Right lobe of liver (tissue), 6 donors: ENCODE results near the gene LRRC59. TPM values are rescaled to one million over a fixed set of nuclear protein-coding genes. Genes with fewer than 3 reads are reported as not detected.

Experiments
- ATAC-seq, 4 donors: fragments of 200-7000 bp; cut with Tn5 transposase; one replicate each; pipeline ENCODE4 v1.9.1; 2020; ENCODE audit warnings: mild to moderate bottlenecking in 4 of 4, moderate library complexity in 4 of 4
- DNase-seq, 3 donors: peaks; one replicate each; pipeline ENCODE4 v3.0.0-alpha.2; 2020
- H3K27ac ChIP-seq, 3 donors: fragments of 200-600 bp; one replicate each; pipeline ENCODE4 v1.8.0; 2022
- H3K27me3 ChIP-seq, 2 donors: fragments of 200-600 bp; one replicate each; pipeline ENCODE4 v1.8.0; 2022
- H3K36me3 ChIP-seq, 4 donors: fragments of 200-600 bp; sonication (generic) in 1 of 4; one replicate each; pipeline versions ENCODE4 v1.5.1 to v1.8.0; 2017 to 2022; ENCODE audit warnings: control low read depth in 1 of 4
- H3K4me1 ChIP-seq, 4 donors: fragments of 200-600 bp; sonication (generic) in 1 of 4; one replicate each; pipeline versions ENCODE4 v1.5.1 to v1.8.0; 2017 to 2022; ENCODE audit warnings: control low read depth in 1 of 4
- H3K4me3 ChIP-seq, 3 donors: fragments of 200-600 bp; one replicate each; pipeline ENCODE4 v1.8.0; 2022
- H3K9me3 ChIP-seq, 4 donors: fragments of 200-600 bp; sonication (generic) in 1 of 4; one replicate each; pipeline versions ENCODE4 v1.5.1 to v1.8.0; 2017 to 2022; ENCODE audit warnings: control low read depth in 1 of 4
- CTCF ChIP-seq, 4 donors: fragments of 200-600 bp in 3 of 4; fragments of 450-650 bp in 1 of 4; IDR thresholded peaks; one replicate each; pipeline versions ENCODE4 v1.5.1 to v1.8.0; 2016 to 2022; ENCODE audit warnings: antibody characterized with exemption in 4 of 4, mild to moderate bottlenecking in 2 of 4
- POLR2A ChIP-seq: fragments of 450-650 bp; IDR thresholded peaks from one replicate; pipeline ENCODE4 v1.6.1; 2017; ENCODE audit warnings: antibody characterized with exemption, mild to moderate bottlenecking
- WGBS: methylation state at CpG from one replicate; pipeline ENCODE4 v1.1.6; 2018; ENCODE audit warnings: low coverage, low lambda C conversion rate; ENCODE audit not compliant: insufficient coverage; ENCODE audit errors: missing lambda C conversion rate; 5-methylcytosine and 5-hydroxymethylcytosine counted together
- intact Hi-C, 2 donors: fragments of 100-400 bp; cut with DNase I; formaldehyde crosslinking; loops; one replicate each; pipeline versions ENCODE4 v1.11.2 to v1.14.1; 2022
- small RNA-seq, 2 experiments: library from RNA; depleted of rRNA; stranded (forward); fragments of <200 nt; gene quantifications; one replicate each; pipeline ENCODE3, GENCODE V24; 2016
- total RNA-seq, 6 experiments: library from RNA; depleted of rRNA in 2 of 6; stranded (reverse); fragments of >200 nt in 2 of 6; fragmentation: NEBNext Ultra II Directional in 3 of 6; extraction: Animal tissue kit (Norgen Biotek cat#: 25700) in 3 of 6; gene quantifications; one replicate each; pipeline versions ENCODE4 v1.1.0 to v1.2.4, GENCODE V29; 2016 to 2023
- donor health status: DM: no; HTN: yes; CAD: no.
- donor health status: DM: no; HTN: no; CAD: no.
- donor health status: DM: no; HTN: no; CAD: no.
- donor health status: DM: no; HTN: yes; CAD: no.
- donor health status: DM: no; HTN: yes; CAD: no.

LRRC59 gene
- total RNA-seq, 6 experiments from 2014 or later, result 36.0 to 125 (median 64.0) TPM

GRCh38 chr17:50332196-50332595 is 65.1 kb downstream of the LRRC59 start:
- H3K4me1 ChIP-seq, result no peaks in the 10 kb centered on the region
- no peak overlapping the region for H3K27ac ChIP-seq
- intact Hi-C loops, result no loop called here
- no peaks in the 10 kb centered on the region for H3K9me3 ChIP-seq
- DNase-seq, result no peak
- H3K36me3 ChIP-seq, result no peaks in the 10 kb centered on the region
- H3K27me3 ChIP-seq, result no peaks in the 10 kb centered on the region
- 19% methylated on average over 2 of the region's 6 CpGs for WGBS
- H3K4me3 ChIP-seq, result no peak overlapping the region
- ATAC-seq, result no peak
- TF ChIP-seq CTCF (IDR thresholded peaks at IDR 0.05), result no peak
- TF ChIP-seq POLR2A, result no peak

Small RNAs within 50 kb of the gene (small RNA-seq; reads per million reads assigned to genes)
- 0 reads per million in 2 experiments for gene RF00019

Other genes starting within 250 kb of the LRRC59 start
- 10 to 100 TPM in 5 of 6 experiments, 1 to 10 TPM in 1; 9.9 to 18.1 (median 12.0) TPM for gene PPP1R9B, start 246.8 kb downstream of the LRRC59 start, total RNA-seq
- 1 to 10 TPM in 4 of 6 experiments, under 1 TPM in 2; 0.48 to 2.8 (median 1.6) TPM for gene SGCA, start 231.5 kb downstream of the LRRC59 start, total RNA-seq
- gene COL1A1, start 195.9 kb downstream of the LRRC59 start, total RNA-seq, result 100 to 1,000 TPM in 1 of 6 experiments, 10 to 100 TPM in 4, 1 to 10 TPM in 1; 9.3 to 109 (median 34.7) TPM
- gene TMEM92, start 123.1 kb downstream of the LRRC59 start, total RNA-seq, result 10 to 100 TPM in 1 of 6 experiments, 1 to 10 TPM in 5; 1.5 to 20.0 (median 8.7) TPM
- 10 to 100 TPM in 3 of 6 experiments, 1 to 10 TPM in 3; 7.0 to 13.8 (median 9.4) TPM for gene XYLT2, start 51.4 kb downstream of the LRRC59 start, total RNA-seq
- gene MRPL27, start 24.3 kb downstream of the LRRC59 start, total RNA-seq, result 10 to 100 TPM; 34.3 to 69.4 (median 38.6) TPM
- gene EME1, start 24.3 kb downstream of the LRRC59 start, total RNA-seq, result 1 to 10 TPM in 1 of 6 experiments, under 1 TPM in 3, not detected in 2; 0.12 to 1.3 (median 0.66) TPM
- 10 to 100 TPM; 25.1 to 60.9 (median 36.9) TPM for gene ACSF2, start 28.7 kb upstream of the LRRC59 start, total RNA-seq
- 10 to 100 TPM in 2 of 6 experiments, 1 to 10 TPM in 4; 1.0 to 11.3 (median 3.8) TPM for gene CHAD, start 71.4 kb upstream of the LRRC59 start, total RNA-seq
- 10 to 100 TPM; 17.9 to 26.6 (median 23.4) TPM for gene RSAD1, start 81.3 kb upstream of the LRRC59 start, total RNA-seq
- gene MYCBPAP, start 110.9 kb upstream of the LRRC59 start, total RNA-seq, result under 1 TPM in 1 of 6 experiments, not detected in 5; 0.51 TPM
- under 1 TPM in 2 of 6 experiments, not detected in 4; 0.06 to 0.27 TPM for gene EPN3, start 135.2 kb upstream of the LRRC59 start, total RNA-seq
- gene SPATA20, start 149.7 kb upstream of the LRRC59 start, total RNA-seq, result 100 to 1,000 TPM in 1 of 6 experiments, 10 to 100 TPM in 5; 29.6 to 203 (median 34.2) TPM
- gene CACNA1G, start 163.2 kb upstream of the LRRC59 start, total RNA-seq, result not detected
- 100 to 1,000 TPM; 146 to 286 (median 178) TPM for gene ABCC3, start 237.4 kb upstream of the LRRC59 start, total RNA-seq